ENCODE measurements around the gene CHCHD3.

CHCHD3 gene

DNA sequence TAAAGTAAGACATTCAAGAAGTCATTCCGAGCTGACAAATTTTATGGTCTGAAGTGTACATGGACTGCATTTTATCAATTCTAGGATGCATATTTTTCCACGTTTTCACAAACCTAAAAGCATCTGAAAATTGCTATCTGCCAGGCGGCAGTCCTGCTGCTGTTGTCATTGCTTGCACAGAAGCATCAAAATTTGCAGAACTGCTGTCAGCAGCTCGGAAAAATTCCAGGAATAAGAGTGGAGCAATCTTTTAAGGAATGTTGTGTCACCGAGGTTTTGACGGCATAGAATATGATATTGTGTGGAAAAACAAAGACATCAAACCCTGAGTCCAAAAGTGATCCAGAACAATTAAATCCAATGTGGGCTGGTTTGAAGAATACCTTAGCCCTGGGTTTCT is 61.4 kb downstream of the CHCHD3 start:
- no peak for TF ChIP-seq ZNF274 (IDR thresholded peaks at IDR 0.05; ENCODE audit: low read depth, low read length)
- H3K4me3 ChIP-seq (ENCODE audit: low read length) = no peak overlapping the region

GRCh38 chr7:133019590-133019989 is 62.3 kb downstream of the CHCHD3 start:
- no peak overlapping the region for H3K4me3 ChIP-seq (ENCODE audit: low read length)
- no peak for TF ChIP-seq ZNF274 (IDR thresholded peaks at IDR 0.05; ENCODE audit: low read depth, low read length)

GRCh38 chr7:133016604-133017003 is 65.3 kb downstream of the CHCHD3 start:
- no peak overlapping the region for H3K4me3 ChIP-seq (ENCODE audit: low read length)
- TF ChIP-seq ZNF274 (IDR thresholded peaks at IDR 0.05; ENCODE audit: low read depth, low read length) = no peak

DNA sequence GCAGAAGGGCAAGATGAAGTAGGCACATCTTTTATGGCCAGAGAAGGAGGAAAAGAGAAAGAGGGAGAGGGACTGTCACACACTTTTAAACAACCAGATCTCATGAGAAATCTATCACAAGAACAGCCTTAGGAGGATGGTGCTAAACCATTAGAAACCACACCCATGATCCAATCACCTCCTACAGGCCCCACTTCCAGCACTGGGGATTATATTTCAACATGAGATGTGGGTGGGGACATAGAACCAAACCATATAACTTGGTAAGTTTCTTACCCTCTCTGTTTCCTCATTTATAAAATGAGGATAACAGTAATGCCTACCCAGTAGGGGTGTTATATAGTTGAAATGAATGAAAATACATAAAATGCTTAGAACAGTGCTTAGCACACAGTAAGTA is 66.0 kb downstream of the CHCHD3 start:
- no peak for TF ChIP-seq ZNF274 (IDR thresholded peaks at IDR 0.05; ENCODE audit: low read depth, low read length)
- H3K4me3 ChIP-seq (ENCODE audit: low read length) = no peak overlapping the region

- no peak for TF ChIP-seq ZNF274 (IDR thresholded peaks at IDR 0.05; ENCODE audit: low read depth, low read length)
- no peak overlapping the region for H3K4me3 ChIP-seq (ENCODE audit: low read length)
Observed at GRCh38 chr7:133011746-133012145, 70.1 kb downstream of the CHCHD3 start.

DNA sequence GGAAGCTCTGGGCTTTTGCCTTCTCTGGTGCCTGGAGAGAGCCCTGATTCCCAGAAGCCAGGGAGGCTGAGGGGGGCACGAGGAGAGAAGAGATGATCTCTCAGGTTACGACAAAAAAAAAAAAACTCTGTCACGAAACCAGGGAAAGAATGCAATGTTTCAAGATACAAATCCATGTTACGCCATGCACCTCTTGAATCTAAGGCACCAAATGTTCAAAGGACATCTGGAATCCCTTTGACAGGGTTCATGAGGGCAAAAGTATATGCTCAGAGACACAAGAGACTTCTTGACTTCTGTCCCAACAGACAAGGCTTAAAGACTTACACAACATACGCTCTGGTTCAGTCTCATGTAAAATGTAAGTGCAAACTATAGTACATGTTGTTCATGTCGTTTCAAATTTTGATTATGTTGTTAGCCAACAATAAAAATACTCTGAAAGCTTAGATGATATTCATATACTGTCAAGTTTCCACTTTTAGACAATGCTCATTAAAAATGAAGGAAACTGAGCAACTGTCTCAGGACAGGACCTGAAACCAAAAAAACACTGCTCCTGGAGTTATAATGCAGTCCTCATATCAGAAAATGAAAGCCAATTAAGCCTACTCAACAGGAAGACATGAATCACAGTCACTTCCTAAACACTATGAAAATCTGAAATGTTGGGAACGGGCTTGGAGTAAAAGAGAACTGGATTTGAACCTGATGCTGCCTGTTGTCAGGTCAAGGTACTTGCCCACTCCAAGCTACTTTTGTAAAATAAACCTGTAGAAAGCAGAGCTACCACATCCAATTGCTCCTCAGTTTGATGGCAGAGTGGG is 72.3 kb downstream of the CHCHD3 start:
- no peak overlapping the region for H3K4me3 ChIP-seq (ENCODE audit: low read length)
- TF ChIP-seq ZNF274 (IDR thresholded peaks at IDR 0.05; ENCODE audit: low read depth, low read length) = no peak

DNA sequence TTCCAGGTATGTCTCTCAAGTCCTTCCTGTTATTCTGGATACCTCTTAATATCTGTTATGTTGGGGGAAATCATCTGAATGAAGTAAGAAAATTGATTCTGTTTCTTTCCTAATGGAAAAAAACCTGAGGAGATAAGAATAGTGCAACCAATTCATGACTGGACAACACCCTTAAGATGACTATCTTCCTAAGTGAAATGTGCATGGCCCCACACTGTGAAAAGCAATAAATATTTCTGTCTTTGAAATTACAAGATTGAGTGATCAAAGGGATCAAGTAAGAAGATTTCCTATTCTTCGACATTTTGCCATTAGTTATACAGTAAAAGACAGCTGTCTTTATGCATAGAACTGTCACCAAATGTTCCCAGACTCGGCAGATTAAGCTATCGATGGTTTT is 73.9 kb downstream of the CHCHD3 start:
- TF ChIP-seq ZNF274 (IDR thresholded peaks at IDR 0.05; ENCODE audit: low read depth, low read length) = no peak

GRCh38 chr7:133003052-133003910 is 78.6 kb downstream of the CHCHD3 start:
- no peak overlapping the region for H3K4me3 ChIP-seq (ENCODE audit: low read length)
- no peak for TF ChIP-seq ZNF274 (IDR thresholded peaks at IDR 0.05; ENCODE audit: low read depth, low read length)

More for the DNA sequence above, 73.9 kb downstream of the CHCHD3 start:
- no peak overlapping the region for H3K4me3 ChIP-seq (ENCODE audit: low read length)

- no peak overlapping the region for H3K4me3 ChIP-seq (ENCODE audit: low read length)
- TF ChIP-seq ZNF274 (IDR thresholded peaks at IDR 0.05; ENCODE audit: low read depth, low read length) = no peak
Observed at GRCh38 chr7:133001727-133002126, 80.2 kb downstream of the CHCHD3 start.

DNA sequence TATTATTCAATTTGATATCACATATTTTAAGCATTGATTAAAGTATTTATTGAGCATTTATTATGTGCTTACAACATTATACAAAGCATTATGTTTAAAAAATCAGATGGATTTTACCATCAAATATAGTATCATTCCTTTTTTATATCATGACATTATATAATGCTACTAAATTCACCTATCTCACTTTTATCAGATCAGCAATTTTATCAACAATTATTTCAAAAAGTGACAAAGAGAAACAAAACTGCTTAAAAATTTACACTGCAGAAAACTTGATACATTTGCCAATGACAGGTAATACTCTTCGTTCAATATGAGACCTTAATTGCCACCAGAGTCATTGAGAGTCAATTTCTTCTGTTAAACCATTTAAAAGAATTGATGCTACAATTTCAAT is 82.0 kb downstream of the CHCHD3 start:
- TF ChIP-seq ZNF274 (IDR thresholded peaks at IDR 0.05; ENCODE audit: low read depth, low read length) = no peak
- no peak overlapping the region for H3K4me3 ChIP-seq (ENCODE audit: low read length)

DNA sequence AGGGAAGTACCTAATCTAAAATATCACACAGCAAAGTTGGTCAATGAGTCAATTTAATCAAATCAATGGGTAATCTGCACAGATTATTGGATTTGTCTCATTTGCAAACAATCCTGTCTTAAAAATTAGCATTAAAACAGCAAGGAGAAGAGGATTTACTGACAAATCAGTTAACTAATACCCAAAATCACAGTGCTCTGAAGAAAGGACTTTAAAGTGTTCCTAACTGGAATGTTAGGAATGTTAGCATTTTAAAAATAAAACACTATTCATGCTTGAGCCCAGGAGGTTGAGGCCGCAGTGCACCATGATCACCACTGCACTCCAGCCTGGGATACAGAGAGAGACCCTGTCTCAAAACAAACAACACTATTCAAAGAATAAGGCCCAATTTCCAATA is 83.1 kb downstream of the CHCHD3 start:
- no peak overlapping the region for H3K4me3 ChIP-seq (ENCODE audit: low read length)
- no peak for TF ChIP-seq ZNF274 (IDR thresholded peaks at IDR 0.05; ENCODE audit: low read depth, low read length)

GRCh38 chr7:132997505-132997904 is 84.4 kb downstream of the CHCHD3 start:
- no peak for TF ChIP-seq ZNF274 (IDR thresholded peaks at IDR 0.05; ENCODE audit: low read depth, low read length)
- H3K4me3 ChIP-seq (ENCODE audit: low read length) = no peak overlapping the region

GRCh38 chr7:132996581-132997242 is 85.2 kb downstream of the CHCHD3 start:
- no peak for TF ChIP-seq ZNF274 (IDR thresholded peaks at IDR 0.05; ENCODE audit: low read depth, low read length)
- H3K4me3 ChIP-seq (ENCODE audit: low read length) = no peak overlapping the region

DNA sequence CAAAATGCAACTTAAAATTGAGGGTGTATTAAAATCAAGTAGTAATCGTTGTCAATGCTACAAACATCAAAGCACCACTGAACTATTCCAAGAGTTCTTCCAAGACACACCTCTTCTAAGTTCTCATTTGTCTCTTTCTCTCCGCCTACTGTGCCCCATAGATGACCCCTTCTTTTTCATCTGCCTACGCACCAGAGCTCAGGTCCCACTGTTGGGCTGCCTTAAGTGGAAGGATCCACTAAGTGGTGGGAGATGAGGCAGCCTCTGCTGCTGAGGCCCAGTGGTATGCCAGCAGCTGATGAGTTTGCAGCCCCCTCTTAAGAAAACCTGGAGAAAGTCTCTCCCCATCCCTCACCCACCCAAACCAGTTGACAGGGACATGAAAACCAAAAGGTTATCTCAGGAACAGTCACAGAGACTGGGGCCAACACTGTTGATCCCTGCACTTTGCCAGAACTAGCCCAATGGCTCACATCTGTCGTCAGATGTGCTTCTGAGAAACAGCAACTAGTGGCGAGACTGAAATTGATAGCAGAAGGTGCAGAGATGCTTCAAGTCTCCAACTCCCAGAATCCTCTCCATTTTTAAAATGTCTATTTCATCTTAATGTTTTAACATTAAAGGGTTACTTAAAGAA is 88.4 kb downstream of the CHCHD3 start:
- TF ChIP-seq ZNF274 (IDR thresholded peaks at IDR 0.05; ENCODE audit: low read depth, low read length) = no peak
- no peak overlapping the region for H3K4me3 ChIP-seq (ENCODE audit: low read length)

Data from GM08714 (cell line).